Astrocyte of the hippocampus (primary cell): Measurements from ENCODE around the gene HSPBP1.
"Not testable (repeated sequence)": the region's sequence is repeated elsewhere in the genome, so short reads cannot be mapped to it uniquely, and the experiment has no call there.

Source experiments
- DNase-seq: peaks from one replicate; pipeline ENCODE4 v3.0.0; 2011; ENCODE audit warnings: low read depth, low spot score

The HSPBP1 gene

GRCh38 chr19:55279770-55280643 lies at the start of gene HSPBP1:
Gene HSPBP1, minus strand, starts transcription at chr19:55280110. Its CDS starts 502 bp downstream, at chr19:55279608.
- DNase-seq: peak; percentile 98

- DNase-seq: not testable (repeated sequence)
Measured at GRCh38 chr19:55328774-55329318, 48.9 kb upstream of the HSPBP1 start.

GRCh38 chr19:55325172-55325571 lies 45.3 kb upstream of the HSPBP1 start, which contains the start of gene TMEM150B:
Gene TMEM150B, minus strand, starts transcription at chr19:55325341. Its CDS starts 4,305 bp downstream, at chr19:55321036.
- no peak for DNase-seq

- DNase-seq: no peak
Measured at GRCh38 chr19:55324662-55325061, 44.8 kb upstream of the HSPBP1 start.

- DNase-seq: no peak
Measured at GRCh38 chr19:55322204-55322885, 42.4 kb upstream of the HSPBP1 start.

- no peak for DNase-seq
Measured at GRCh38 chr19:55321466-55322137, 41.7 kb upstream of the HSPBP1 start.

- DNase-seq: no peak
Measured at GRCh38 chr19:55320844-55321419, 41.0 kb upstream of the HSPBP1 start.

- DNase-seq: peak; percentile 73
Measured at GRCh38 chr19:55319785-55320184, 39.9 kb upstream of the HSPBP1 start.

GRCh38 chr19:55316646-55317045 lies 36.7 kb upstream of the HSPBP1 start:
- no peak for DNase-seq

- DNase-seq: no peak
Measured at GRCh38 chr19:55315956-55316525, 36.1 kb upstream of the HSPBP1 start.

- DNase-seq: no peak
Measured at GRCh38 chr19:55314396-55314795, 34.5 kb upstream of the HSPBP1 start.

GRCh38 chr19:55312621-55313512 lies 33.0 kb upstream of the HSPBP1 start:
- no peak for DNase-seq

GRCh38 chr19:55311797-55312196 lies 31.9 kb upstream of the HSPBP1 start:
- DNase-seq: no peak

- DNase-seq: no peak
Measured at GRCh38 chr19:55311397-55311796, 31.5 kb upstream of the HSPBP1 start.

- DNase-seq: no peak
Measured at GRCh38 chr19:55310498-55310897, 30.6 kb upstream of the HSPBP1 start.

GRCh38 chr19:55309448-55309847 lies 29.5 kb upstream of the HSPBP1 start:
- DNase-seq: no peak

- DNase-seq: no peak
Measured at GRCh38 chr19:55308281-55308680, 28.4 kb upstream of the HSPBP1 start.

GRCh38 chr19:55306712-55307111 lies 26.8 kb upstream of the HSPBP1 start:
- DNase-seq: no peak

GRCh38 chr19:55305983-55306562 lies 26.2 kb upstream of the HSPBP1 start:
- DNase-seq: no peak

- DNase-seq: no peak
Measured at GRCh38 chr19:55305491-55305890, 25.6 kb upstream of the HSPBP1 start.
